Right kidney (tissue), 9 donors: Measurements from ENCODE around the gene C1QL1.
A peak's percentile ranks its signal among the peaks of the same experiment; 100 is the strongest.

ENCODE experiments used
- DNase-seq: peaks from one replicate; pipeline ENCODE4 v3.0.0-alpha.2; 2016
- long read RNA-seq, 8 donors: transcript quantifications; one replicate each; lab custom pipeline, GENCODE V29; 2026

The C1QL1 gene
- long read RNA-seq, donor 1 = 0 reads
- long read RNA-seq, donor 2 = 0 reads
- long read RNA-seq, donor 3, partial matches to known transcripts = 0 of 2 reads
- long read RNA-seq, donor 3, other reads (novel, unspliced or antisense) = 0 of 2 reads
- long read RNA-seq, donor 4, partial matches to known transcripts = 0 of 4 reads
- long read RNA-seq, donor 4, other reads (novel, unspliced or antisense) = 0 of 4 reads
- long read RNA-seq, donor 5, partial matches to known transcripts = 0 of 3 reads
- long read RNA-seq, donor 5, other reads (novel, unspliced or antisense) = 0 of 3 reads
- long read RNA-seq, donor 6, transcript C1QL1-201 (2 exons, 1,295 nt) = major isoform, 10 of 10 reads
- long read RNA-seq, donor 6, partial matches to known transcripts = 0 of 10 reads
- long read RNA-seq, donor 6, other reads (novel, unspliced or antisense) = 0 of 10 reads
- long read RNA-seq, donor 7 = 0 reads
- long read RNA-seq, donor 8, partial matches to known transcripts = 0 of 4 reads
- long read RNA-seq, donor 8, other reads (novel, unspliced or antisense) = 0 of 4 reads

DNA sequence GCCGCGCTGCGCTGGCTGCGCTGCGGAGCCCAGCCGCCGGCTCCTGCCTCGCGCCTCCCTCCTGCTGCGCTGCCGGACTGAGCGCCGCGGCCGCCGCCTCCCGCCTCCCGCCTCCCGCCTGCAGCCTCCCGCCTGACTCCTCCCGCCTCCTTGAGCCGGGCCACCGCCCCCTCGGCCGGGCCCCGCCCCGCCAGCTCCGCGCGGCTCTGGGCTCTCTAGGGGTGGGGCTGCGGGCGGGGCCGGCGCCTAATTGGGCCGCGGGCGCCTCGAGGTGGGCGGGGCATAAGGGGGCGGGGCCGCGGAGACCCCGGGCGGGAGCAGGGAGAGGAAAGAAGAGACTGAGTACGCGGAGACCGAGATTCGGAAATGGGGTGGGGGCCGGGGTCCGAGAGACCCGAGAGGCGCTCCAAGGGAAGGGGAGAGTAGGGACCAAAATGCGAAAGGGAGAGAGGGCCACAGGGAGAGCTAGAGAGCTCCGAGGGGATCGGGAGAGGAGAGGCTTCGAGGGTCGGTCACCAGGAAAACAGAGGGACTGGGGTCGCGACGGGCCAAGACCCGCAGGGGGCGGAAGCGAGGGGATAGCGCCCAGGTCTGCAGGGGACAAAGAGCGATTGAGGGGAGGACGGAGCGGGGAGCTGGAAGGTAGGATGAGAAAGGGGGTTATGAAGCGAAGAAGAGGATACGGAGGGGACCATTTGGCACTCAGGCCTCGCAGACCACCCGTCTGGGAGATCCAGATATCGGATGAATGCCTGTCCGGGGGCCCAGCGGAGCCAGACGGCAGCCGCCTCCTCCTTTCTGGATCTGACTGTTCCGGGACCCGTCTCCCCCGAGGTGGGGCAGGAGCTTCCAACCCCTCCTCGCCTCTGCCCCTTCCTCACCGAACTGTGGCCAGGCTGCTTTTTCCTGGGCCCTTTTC lies at the start of gene C1QL1:
C1QL1 (minus strand) TSS at position 79 of the 919 bp plus-strand sequence. CDS start 255 bp downstream, outside the sequence.
- DNase-seq = peak; percentile 84

DNA sequence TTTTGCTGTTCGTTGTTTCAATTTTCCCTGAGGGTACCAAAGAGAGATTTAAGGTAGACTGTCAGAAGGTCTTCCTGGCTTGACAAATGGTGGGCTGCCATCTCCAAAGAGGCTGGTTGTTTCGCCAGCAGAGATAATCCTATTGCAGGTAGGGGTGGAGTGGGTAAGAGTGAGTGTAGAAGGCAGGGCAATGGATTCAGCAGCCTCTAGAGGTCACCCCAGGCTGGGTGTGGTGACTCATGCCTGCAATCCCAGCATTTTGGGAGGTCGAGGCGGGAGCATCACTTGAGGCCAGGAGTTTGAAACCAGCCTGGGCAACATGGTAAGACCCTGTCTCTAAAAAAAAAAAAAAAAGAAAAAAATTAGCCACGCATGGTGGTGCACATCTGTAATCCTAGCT lies 48.7 kb upstream of the C1QL1 start:
- no peak for DNase-seq

DNA sequence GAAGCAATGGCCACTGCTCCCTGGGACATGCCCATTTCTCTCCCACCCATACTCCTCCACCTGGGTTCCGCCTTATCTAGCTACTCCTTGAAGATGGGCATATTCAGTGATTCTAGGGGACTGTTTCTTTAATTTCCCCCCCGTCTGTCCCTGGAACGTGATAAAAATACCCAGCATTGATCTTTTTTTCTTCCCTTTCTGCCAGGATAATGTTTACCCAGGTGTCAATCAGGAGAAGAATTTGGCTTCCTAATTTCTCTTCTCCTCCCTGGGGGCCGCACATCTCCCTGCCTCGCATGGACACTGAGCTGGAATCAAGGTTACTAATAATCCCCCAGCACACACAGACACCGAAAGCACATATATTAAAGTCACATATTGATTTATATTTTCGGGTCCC lies 48.1 kb upstream of the C1QL1 start:
- DNase-seq = no peak

- DNase-seq = no peak
Observed at GRCh38 chr17:45013021-45013997, 45.2 kb upstream of the C1QL1 start.

DNA sequence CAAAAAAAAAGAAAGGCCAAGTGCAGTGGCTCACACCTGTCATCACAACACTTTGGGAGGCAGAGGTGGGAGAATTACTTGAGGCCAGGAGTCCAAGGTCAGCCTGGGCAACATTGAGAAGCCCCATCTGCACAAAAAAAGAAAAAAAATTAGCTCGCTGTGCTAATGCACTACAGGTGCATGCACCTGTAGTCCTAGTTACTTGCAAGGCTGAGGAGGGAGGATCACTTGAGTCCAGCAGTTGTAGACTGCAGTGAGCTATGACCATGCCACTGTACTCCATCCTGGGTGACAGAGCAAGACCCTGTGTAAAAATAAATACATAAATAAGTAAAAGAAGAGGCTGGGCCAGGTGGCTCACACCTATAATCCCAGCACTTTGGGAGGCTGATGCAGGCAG lies 43.7 kb upstream of the C1QL1 start:
- no peak for DNase-seq

DNA sequence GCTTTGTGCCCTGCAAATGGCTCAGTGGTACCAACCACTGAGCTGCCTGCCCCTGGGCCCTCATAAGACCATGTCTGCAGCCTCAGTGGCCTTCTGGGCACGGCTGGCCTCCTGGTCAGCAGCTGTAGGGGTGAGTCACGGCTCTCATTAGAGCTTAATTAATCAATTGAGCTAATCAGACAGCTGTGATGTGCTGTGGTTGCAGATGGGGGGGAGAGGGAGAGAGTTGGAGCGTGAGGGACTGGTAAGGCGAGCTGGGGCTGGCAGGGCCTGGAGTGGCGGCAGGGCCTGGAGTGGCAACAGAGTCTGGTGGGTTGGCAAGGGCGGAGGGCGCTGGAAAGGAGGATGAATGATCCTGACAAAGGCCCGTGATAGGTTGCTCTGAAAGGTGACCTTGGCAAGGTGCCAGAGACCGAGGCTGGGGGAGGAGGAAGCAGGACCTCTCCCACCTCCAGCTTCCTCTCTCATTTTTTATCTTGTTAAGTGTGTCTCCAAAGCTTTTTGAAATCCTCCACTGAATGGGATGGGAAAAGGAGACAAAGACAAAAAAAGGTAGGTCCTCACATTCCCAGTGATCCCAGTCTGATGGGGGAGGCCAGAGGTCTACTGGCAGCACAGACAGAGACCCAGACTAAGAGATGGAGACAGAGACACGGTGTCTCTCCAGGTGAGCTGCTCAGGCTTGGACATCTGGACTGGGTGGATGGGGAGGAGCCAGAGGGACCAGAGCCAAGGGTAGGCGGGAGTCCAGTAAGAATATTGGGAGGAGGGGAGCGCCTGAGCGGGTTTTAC lies 41.8 kb upstream of the C1QL1 start:
- no peak for DNase-seq

- no peak for DNase-seq
Observed at GRCh38 chr17:45008216-45008615, 40.1 kb upstream of the C1QL1 start.

- peak; percentile 43 for DNase-seq
Observed at GRCh38 chr17:45006927-45007461, 38.9 kb upstream of the C1QL1 start.

DNA sequence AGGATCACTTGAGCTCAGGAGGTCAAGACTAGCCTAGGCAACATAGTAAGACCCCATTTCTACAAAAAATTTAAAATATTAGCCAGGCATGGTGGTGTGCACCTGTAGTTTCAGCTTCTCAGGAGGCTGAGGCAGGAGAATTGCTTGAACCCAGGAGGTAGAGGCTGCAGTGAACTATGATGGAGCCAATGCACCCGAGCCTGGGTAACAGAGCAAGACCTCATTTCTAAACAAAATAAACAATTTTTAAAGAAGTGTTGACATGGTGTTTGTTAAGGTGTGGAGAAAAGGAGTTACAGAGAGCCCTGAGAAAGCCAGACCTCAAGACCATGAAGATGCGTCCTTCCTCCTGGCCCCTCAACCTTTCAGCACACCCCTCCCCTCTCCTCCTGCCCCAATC lies 37.6 kb upstream of the C1QL1 start:
- DNase-seq = no peak

DNA sequence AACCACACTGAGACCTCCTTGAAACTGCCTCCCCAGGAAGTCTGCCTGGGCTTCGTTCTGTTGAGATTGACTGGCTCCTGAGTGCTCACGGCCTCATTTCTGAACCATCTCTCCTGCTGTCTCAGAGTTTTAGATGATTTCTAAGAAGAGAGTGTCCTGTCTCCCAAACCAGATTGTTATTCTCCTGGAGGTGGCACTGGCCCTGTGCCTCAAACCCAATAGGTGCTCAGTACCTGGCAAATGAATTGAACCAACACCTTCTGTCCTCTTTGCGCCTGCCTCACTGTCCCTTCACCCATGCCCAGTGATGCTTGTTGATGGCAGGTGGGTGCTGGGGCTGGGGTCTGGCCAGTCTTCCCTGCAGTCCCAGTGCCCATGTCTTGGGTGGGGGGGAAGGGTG lies 36.3 kb upstream of the C1QL1 start:
- DNase-seq = no peak

GRCh38 chr17:45003877-45004276 lies 35.8 kb upstream of the C1QL1 start:
- DNase-seq = no peak

GRCh38 chr17:45001310-45001709 lies 33.2 kb upstream of the C1QL1 start:
- no peak for DNase-seq

DNA sequence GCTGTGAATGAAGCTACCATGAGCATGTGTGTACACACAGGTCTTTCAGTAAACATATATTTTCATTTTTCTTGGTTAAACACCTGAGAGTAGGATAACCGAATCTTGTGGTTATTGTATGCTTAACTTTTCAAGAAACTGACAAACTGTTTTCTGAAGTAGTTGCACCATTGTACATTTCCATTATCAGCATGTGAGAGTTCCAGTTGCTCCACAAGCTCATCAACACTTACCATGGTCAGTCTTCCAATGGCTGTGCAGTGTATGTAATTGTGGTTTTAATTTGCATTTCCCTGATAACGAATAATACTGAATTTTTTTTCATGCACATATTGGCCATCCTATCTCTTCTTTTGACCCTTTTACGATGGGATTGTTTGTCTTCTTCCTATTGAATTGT lies 31.3 kb upstream of the C1QL1 start:
- DNase-seq = no peak

DNA sequence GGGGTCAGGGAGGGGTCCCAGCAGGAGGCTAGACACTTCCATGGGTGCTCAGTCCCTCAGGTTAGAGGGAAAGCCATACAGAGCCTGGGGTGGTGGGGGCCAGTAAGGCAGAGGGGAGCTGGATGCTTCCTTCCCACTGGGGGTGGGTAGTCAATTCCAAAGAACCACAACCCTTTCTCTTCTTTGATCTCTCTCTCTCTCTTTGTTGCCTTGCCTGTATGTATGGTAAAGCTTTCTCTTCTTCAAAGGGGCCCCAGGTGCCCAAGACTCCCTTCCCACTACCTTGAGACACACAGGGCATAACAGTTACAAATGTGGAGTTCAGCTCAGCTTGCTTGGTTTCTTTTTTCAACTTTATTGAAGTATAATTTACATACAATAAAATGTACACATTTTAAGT lies 30.5 kb upstream of the C1QL1 start:
- DNase-seq = no peak

DNA sequence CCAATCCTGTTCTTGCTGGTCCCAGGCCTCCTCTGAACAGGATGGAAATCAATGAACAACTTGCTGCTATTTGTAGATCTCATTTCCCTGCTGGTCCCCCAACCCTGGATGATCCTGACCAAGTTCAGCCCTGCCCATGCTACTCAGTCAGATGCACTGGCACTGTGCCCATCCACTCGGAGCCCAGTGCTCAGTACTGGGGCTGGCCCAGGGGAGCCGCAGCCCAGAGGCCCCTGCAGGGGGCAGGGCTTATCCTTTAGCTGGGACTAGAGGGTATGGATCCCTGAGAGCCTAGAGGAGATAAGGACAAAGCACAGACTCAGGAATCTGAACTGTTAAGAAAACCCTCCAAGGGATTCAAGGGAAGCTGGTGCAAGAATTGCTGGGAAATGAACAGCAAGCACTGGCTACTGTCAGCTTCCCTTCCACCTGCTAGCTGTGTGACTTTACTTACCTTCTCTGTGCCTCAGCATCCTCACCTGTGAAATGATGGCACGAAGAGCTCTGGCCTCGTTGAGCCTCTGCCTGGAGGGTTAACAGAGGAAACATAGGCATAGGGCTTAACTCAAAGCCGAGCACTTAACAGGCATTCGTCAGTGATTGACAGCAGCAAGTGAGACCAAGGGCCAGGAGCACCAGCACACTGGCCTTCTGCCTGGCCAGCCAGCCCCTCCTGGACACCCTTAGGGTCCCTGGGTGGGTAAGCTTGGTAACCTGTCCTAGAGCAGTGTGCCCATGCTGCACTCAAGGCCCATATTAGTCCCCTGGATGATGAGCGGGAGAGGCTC lies 29.8 kb upstream of the C1QL1 start:
- no peak for DNase-seq

- no peak for DNase-seq
Observed at GRCh38 chr17:44996304-44996703, 28.2 kb upstream of the C1QL1 start.

DNA sequence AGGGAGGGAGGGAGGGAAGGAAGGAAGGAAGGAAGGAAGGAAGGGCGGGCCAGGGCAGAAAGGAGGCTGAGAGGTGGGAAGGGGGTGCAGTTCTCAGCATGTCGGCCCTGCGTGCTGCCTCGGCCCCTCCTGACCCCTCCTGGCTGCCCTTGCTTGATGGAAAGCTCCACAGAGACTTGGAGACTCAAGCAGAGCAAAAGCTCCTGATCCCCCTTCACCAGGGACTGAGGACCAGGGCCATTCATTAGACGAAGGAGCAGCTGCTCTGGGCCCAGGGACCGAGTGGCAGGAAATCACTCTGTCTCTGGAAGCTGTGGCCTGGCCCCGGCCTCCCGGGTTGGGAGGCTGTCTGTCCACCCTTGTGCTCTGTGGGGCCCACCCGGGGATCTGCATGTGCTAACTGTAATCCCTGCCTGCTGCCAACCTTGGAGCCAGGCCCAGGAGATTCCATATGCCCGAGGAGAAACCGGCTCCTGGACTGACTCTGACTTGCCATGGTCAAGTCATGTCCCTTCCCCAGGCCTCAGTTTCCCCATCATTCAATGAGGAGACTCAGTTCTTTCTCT lies 27.4 kb upstream of the C1QL1 start:
- no peak for DNase-seq

GRCh38 chr17:44992242-44992939 lies 24.3 kb upstream of the C1QL1 start:
- no peak for DNase-seq

- no peak for DNase-seq
Observed at GRCh38 chr17:44990994-44991393, 22.9 kb upstream of the C1QL1 start.
